Duodenal mucosa (tissue), 2 donors: ENCODE results near the gene FLG2.
"Not testable (repeated sequence)": the region's sequence is repeated elsewhere in the genome, so short reads cannot be mapped to it uniquely, and the experiment has no call there.

Experiments used
- H3K27ac ChIP-seq: one replicate; pipeline ENCODE4 v1.7.0; 2013; ENCODE audit warnings: low read depth, low read length
- H3K27me3 ChIP-seq, 2 donors: one replicate each; pipeline ENCODE4 v1.7.0; 2013; ENCODE audit warnings: low read length in 2 of 2, control low read depth in 1 of 2; ENCODE audit not compliant: insufficient read depth in 2 of 2, control insufficient read depth in 1 of 2
- H3K36me3 ChIP-seq, 2 donors: one replicate each; pipeline ENCODE4 v1.7.0; 2013; ENCODE audit warnings: low read length in 2 of 2, control low read depth in 1 of 2; ENCODE audit not compliant: insufficient read depth in 2 of 2, control insufficient read depth in 1 of 2
- H3K4me1 ChIP-seq, 2 donors: one replicate each; pipeline ENCODE4 v1.7.0; 2013; ENCODE audit warnings: low read length in 2 of 2, control low read depth in 1 of 2; ENCODE audit not compliant: insufficient read depth in 2 of 2, control insufficient read depth in 1 of 2
- H3K4me3 ChIP-seq, 2 donors: one replicate each; pipeline ENCODE4 v1.7.0; 2013; ENCODE audit warnings: low read length in 2 of 2, low read depth in 1 of 2
- H3K9ac ChIP-seq, 2 donors: one replicate each; pipeline ENCODE4 v1.7.0; 2013; ENCODE audit warnings: low read length in 2 of 2, low read depth in 1 of 2
- H3K9me3 ChIP-seq, 2 donors: one replicate each; pipeline ENCODE4 v1.7.0; 2013; ENCODE audit warnings: low read length in 2 of 2, control low read depth in 1 of 2; ENCODE audit not compliant: control insufficient read depth in 1 of 2

Gene FLG2

DNA sequence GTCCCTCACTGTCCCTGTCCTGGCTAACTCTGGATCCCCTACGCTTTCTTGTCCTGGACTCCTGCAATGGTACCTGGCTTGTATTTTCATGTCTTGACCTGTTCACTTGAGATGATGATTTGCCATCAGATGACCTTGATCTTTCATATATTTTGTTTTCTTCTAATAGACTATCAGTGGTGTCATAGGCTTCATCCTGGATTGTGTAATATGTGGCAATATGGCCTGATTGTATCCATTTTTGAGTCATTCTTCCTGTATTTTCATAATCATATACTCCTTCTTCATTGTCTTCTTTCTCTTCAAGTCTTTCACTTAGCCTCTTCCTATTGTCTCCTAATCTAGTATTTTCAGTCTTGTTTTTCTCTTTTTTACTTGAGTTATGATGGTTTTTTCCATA lies 45.8 kb downstream of the FLG2 start:
- Histone ChIP-seq H3K9me3 (no peaks in the 10 kb centered on the region), H3K9ac (no peak overlapping the region), H3K27me3 (no peaks in the 10 kb centered on the region), H3K4me1 (no peaks in the 10 kb centered on the region), H3K4me3 (no peak overlapping the region), H3K36me3 (no peaks in the 10 kb centered on the region), H3K27ac (no peak overlapping the region)

DNA sequence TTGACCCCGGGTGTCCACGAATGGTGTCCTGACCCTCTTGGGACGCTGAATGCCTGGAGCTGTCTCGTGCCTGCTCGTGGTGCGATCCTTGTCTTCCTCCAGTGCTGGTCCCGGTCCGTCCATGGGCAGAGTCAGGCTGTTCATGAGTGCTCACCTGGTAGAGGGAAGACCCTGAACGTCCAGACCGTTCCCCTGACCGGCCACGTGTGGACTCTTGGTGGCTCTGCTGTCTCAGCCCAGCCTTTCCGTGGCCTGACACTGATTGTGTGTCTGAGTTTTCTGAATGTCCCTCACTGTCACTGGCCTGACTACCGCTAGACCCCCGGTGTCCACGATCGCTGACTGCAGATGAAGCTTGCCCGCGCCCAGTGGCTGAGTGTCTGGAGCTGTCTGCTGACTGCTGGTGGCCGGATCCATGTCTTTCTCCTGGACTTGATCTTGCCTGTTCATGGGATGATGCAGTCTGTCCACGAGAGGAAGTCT lies 46.4 kb downstream of the FLG2 start:
- Histone ChIP-seq H3K9ac (no peak overlapping the region), H3K27ac (no peak overlapping the region), H3K4me1 (no peaks in the 10 kb centered on the region), H3K4me3 (no peak overlapping the region), H3K9me3 (no peaks in the 10 kb centered on the region), H3K27me3 (no peaks in the 10 kb centered on the region), H3K36me3 (no peaks in the 10 kb centered on the region)

DNA sequence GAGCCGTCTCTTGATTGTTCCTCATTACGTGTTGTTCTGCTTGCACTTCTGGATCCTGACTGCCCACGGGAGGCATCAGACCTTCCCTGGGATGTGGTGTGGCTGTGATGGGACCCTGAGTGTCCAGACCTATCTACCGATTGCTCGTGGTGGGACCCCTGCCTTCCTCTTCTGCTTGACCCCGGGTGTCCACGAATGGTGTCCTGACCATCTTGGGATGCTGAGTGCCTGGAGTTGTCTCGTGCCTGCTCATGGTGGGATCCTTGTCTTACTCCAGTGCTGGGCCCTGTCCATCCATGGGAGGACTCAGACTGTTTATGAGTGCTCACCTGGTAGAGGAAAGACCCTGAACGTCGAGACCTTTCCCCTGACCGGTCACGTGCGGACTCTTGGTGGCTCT lies 47.6 kb downstream of the FLG2 start:
- not testable (repeated sequence) for H3K27ac ChIP-seq

DNA sequence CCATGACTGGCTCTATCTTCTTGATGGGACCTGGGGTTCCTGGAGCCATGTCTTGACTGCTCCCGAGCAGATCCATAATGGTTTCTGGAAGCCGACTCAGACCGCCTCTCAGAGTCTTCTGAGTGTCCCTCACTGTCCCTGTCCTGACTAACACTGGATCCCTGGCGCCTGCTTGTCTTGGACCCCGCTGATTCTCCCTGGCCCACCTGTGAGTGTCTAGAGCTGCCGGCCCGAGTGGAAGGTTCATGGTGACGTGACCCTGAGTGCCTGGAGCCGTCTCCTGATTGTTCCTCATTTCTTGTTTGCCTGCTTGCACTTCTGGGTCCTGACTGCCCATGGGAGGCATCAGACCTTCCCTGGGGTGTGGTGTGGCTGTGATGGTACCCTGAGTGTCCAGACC lies 49.9 kb downstream of the FLG2 start:
- Histone ChIP-seq H3K27me3 (no peaks in the 10 kb centered on the region), H3K9ac (no peak overlapping the region), H3K36me3 (no peaks in the 10 kb centered on the region), H3K4me3 (no peak overlapping the region), H3K9me3 (no peaks in the 10 kb centered on the region), H3K4me1 (no peaks in the 10 kb centered on the region), H3K27ac (no peak overlapping the region)

More for the DNA sequence above, 47.6 kb downstream of the FLG2 start:
- not testable (repeated sequence) for H3K27me3 ChIP-seq, H3K4me3 ChIP-seq, H3K4me1 ChIP-seq, H3K9me3 ChIP-seq, H3K9ac ChIP-seq, H3K36me3 ChIP-seq

DNA sequence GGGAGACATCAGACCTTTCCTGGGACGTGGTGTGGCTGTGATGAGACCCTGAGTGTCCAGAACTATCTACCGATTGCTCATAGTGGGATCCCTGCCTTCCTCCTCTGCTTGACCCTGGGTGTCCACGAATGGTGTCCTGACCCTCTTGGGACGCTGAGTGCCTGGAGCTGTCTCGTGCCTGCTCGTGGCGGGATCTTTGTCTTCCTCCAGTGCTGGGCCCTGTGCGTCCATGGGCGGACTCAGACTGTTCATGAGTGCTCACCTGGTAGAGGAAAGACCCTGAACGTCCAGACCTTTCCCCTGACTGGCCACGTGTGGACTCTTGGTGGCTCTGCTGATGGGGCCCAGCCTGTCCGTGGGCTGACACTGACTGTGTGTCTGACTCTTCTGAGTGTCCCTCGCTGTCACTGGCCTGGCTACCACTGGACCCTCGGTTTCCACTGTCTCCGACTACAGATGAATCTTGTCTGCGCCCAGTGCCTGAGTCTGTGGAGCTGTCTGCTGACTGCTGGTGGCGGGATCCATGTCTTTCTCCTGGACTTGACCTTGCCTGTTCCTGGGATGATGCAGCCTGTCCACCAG lies 50.4 kb downstream of the FLG2 start:
- not testable (repeated sequence) for H3K36me3 ChIP-seq, H3K4me3 ChIP-seq, H3K9me3 ChIP-seq, H3K9ac ChIP-seq, H3K4me1 ChIP-seq, H3K27me3 ChIP-seq, H3K27ac ChIP-seq

DNA sequence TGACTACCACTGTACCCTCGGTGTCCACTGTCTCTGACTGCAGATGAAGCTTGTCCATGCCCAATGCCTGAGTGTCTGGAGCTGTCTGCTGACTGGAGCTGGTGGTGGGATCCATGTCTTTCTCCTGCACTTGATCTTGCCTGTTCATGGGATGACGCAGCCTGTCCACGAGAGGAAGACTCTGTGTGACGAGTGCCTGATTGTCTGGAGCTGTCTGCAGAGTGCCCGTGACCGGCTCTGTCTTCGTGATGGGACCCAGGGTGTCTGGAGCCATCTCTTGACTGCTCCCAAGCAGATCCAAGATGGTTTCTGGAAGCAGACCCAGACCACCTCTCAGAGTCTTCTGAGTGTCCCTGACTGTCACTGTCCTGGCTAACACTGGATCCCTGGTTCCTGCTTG lies 51.0 kb downstream of the FLG2 start:
- not testable (repeated sequence) for H3K9ac ChIP-seq, H3K4me3 ChIP-seq, H3K27ac ChIP-seq, H3K36me3 ChIP-seq, H3K27me3 ChIP-seq, H3K4me1 ChIP-seq, H3K9me3 ChIP-seq

DNA sequence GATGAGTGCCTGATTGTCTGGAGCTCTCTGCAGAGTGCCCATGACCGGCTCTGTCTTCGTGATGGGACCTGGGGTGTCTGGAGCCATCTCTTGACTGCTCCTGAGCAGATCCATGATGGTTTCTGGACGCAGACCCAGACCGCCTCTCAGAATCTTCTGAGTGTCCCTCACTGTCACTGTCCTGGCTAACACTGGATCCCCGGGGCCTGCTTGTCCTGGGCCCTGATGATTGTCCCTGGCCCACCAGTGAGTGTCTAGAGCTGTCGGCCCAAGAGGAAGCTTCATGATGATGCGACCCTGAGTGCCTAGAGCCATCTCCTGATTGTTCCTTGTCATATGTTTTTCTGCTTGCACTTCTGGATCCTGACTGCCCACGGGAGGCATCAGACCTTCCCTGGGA lies 51.8 kb downstream of the FLG2 start:
- not testable (repeated sequence) for H3K4me3 ChIP-seq, H3K9me3 ChIP-seq, H3K4me1 ChIP-seq, H3K27me3 ChIP-seq, H3K27ac ChIP-seq, H3K9ac ChIP-seq, H3K36me3 ChIP-seq

DNA sequence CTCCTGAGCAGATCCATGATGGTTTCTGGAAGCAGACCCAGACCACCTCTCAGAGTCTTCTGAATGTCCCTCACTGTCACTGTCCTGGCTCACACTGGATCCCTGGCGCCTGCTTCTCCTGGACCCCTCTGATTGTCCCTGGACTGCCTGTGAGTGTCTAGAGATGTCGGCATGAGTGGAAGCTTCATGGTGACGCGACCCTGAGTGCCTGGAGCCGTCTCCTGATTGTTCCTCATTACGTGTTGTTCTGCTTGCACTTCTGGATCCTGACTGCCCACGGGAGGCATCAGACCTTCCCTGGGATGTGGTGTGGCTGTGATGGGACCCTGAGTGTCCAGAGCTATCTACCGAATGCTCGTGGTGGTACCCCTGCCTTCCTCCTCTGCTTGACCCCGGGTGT lies 53.7 kb downstream of the FLG2 start:
- not testable (repeated sequence) for H3K27ac ChIP-seq, H3K27me3 ChIP-seq, H3K36me3 ChIP-seq, H3K9ac ChIP-seq, H3K9me3 ChIP-seq, H3K4me1 ChIP-seq, H3K4me3 ChIP-seq

DNA sequence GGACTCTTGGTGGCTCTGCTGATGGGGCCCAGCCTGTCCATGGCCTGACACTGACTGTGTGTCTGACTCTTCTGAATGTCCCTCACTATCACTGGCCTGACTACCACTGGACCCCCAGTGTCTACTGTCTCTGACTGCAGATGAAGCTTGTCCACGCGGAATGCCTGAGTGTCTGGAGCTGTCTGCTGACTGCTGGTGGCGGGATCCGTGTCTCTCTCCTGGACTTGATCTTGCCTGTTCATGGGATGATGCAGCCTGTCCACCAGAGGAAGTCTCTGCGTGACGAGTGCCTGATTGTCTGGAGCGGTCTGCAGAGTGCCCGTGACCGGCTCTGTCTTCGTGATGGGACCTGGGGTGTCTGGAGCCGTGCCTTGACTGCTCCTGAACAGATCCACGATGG lies 55.0 kb downstream of the FLG2 start:
- H3K4me1 ChIP-seq, H3K27ac ChIP-seq, H3K4me3 ChIP-seq, H3K9me3 ChIP-seq, H3K36me3 ChIP-seq, H3K27me3 ChIP-seq, H3K9ac ChIP-seq: not testable (repeated sequence)

DNA sequence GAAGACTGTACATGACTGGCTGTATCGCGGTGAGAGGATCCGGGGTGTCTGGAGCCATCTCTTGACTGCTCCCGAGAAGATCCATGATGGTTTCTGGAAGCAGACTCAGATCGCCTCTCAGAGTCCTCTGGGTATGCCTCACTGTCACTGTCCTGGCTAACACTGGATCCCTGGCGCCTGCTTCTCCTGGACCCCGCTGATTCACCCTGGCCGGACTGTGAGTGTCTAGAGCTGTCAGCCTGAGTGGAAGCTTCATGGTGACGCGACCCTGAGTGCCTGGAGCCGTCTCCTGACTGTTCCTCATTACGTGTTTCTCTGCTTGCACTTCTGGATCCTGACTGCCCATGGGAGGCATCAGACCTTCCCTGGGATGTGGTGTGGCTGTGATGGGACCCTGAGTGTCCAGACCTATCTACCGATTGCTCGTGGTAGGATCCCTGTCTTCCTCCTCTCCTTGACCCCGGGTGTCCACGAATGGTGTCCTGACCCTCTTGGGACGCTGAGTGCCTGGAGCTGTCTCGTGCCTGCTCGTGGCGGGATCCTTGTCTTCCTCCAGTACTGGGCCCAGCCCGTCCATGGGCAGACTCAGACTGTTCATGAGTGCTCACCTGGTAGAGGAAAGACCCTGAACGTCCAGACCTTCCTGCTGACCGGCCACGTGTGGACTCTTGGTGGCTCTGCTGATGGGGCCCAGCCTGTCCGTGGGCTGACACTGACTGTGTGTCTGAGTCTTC lies 56.5 kb downstream of the FLG2 start:
- not testable (repeated sequence) for H3K9me3 ChIP-seq, H3K36me3 ChIP-seq, H3K4me1 ChIP-seq, H3K27ac ChIP-seq, H3K27me3 ChIP-seq, H3K4me3 ChIP-seq, H3K9ac ChIP-seq
